CD4-positive, alpha-beta T cell treated with Interleukin-6 for 4 hours (primary cell): ENCODE results near the gene DUOXA2.
"Not testable (repeated sequence)": the region's sequence is repeated elsewhere in the genome, so short reads cannot be mapped to it uniquely, and the experiment has no call there.

ENCODE experiments used
- DNase-seq: peaks from one replicate; pipeline ENCODE4 v3.0.0-alpha.2; 2020; ENCODE audit warnings: mixed read lengths

DUOXA2 gene

DNA sequence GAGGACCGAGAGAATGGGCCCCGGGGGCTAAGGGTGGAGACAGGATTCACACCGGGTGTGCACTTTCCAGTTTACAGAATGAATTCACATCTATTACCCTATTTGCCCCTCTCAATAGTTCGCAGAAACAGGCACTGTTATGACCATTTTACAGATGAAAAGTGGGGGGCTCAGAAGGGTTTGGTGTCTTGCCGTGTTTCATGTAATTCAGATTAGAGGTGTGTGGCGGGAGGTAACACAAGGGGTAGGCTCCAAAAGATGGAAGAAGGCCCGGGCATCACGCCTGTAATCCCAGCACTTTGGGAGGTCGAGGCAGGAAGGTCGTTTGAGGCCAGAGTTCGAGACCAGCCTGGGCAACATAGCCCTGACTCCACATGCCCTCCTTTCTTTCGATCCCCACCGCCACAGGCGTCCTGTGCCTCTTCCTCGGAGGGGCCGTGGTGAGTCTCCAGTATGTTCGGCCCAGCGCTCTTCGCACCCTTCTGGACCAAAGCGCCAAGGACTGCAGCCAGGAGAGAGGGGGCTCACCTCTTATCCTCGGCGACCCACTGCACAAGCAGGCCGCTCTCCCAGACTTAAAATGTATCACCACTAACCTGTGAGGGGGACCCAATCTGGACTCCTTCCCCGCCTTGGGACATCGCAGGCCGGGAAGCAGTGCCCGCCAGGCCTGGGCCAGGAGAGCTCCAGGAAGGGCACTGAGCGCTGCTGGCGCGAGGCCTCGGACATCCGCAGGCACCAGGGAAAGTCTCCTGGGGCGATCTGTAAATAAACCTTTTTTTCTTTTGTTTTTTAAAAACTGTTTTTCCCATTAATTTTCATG lies 3.4 kb downstream of the DUOXA2 start:
- DNase-seq = no peak

DNA sequence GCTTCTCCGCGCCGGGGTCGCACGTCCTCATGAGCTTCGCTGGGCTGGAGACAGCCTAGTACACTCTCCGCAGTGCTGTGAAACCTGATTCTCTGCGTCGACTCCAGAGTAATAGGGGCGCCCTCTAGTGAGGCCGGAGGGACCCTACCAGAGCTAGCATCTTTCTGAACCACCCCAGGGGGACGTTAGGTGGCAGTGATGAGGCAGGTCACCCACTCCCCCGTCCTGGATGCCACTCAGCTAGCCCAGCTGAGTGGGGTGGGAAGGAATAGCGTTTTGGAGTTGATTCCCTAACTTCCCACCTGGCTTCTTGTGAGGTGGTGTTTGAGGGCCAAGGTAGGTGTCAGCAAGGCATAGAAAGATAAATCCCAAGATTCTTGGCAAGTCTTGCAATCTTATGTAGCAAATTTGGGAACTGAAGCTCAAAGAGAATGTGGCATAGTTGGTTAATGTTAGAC lies 4.0 kb downstream of the DUOXA2 start:
- DNase-seq = peak; percentile 86

DNA sequence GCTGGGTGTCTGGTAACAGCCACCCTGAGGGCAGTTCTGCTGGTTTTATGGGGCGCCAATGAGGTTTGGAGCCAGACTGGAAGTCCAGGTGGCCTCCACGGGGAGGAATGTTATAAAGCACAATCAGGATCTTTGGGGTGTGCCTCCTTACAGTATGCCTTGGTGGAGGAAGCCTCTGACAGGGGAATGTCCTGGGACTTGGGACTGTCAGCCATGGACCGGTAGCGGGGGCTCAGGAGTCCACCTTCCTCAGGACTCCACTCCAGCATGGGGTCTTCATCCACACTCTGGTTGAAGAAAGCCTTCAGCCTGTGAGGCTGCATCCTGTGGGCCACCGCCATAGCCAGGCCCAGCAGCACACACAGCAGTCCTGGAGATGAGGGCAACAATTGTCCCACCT lies 4.9 kb downstream of the DUOXA2 start:
- no peak for DNase-seq

DNA sequence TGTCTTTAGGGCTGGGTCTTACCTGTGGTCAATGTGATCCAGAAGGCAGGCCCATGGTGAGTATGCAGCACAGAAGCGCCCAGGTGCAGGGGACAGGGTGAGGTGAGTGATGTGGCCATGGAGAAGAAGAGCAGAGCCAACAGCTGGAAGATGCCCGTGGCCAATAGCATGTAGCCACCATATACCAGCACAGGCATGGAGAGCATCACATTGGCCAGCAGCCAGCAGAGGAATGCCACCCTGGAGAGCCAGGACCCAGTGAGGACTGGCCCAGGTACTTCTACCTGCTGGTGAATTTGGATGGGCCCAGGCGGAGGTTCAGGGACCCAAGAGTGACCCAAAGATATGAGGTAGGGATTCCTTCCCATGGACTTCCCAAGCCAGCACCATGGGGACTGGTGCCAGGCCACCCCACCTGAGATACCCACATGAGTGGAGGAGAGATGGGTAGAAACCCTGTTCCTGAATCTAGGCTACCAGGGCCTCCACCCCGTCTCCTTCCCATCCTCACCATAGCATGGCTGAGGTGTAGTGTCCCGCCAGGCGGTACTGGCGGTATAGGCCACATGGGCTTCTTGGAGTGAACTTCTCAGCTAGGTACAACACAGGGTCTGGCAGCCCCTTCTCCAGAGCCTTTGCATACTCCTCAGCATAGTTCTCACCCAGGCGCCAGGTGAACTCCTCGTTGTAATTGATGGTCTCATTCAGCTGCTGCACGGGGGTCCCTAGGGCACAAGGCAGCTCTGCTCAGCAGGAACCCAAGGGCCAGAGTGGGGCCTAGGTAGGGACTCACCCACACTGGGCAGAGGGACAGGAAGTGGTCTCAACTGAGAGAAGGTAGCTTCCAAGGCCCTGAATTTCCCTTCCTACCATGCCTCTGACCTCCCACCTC lies 6.2 kb downstream of the DUOXA2 start:
- DNase-seq = no peak

DNA sequence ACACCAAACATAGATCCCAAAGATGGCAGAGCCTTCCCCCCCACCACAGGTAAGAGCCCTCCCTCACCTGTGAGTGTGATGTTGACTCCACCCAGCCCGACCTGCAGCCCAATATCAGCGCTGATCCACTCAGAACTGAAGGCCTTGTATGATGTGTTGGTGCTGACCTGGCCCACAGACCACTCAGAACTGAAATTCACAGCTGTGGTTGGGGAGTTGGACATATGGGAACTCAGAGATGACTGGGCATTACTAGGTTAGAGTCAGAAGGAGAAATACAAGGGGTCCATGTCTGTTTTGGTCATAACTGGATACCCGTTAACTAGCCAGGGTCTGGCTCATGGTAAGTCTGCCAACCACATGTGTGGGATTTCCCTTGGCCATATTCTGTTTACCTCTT lies 6.9 kb downstream of the DUOXA2 start:
- DNase-seq = no peak

DNA sequence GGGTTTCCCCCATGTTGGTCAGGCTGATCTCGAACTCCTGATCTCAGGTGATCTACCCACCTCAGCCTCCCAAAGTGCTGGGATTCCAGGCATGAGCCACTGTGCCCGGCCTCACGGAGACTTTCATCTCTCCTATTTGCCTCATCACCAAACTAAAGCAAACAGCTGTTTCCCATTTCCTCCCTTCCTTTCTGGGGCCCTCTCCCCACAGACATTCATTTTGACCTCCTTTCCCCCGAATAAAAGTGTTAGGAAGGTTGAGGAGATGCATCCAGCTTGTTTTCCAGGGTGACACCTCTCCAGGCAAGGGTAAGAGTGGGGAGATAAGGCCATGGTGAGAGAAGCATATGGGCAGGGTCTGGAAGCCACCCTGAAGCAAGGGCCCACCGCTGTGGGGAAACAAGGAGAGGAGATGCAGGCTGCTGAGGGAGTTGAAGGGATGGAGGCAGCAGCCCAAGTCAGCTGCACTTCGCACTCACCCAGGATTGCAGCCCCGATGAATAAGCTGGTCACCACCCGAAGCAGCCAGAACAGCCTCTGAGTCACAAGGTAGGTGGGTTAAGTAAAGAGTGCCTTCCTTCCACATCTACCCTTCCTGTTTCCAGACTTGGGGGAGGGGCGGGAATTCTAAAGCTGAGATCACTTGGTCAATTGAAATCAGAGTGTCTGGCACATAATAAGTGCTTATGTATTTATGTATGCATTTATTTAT lies 7.7 kb downstream of the DUOXA2 start:
- no peak for DNase-seq

DNA sequence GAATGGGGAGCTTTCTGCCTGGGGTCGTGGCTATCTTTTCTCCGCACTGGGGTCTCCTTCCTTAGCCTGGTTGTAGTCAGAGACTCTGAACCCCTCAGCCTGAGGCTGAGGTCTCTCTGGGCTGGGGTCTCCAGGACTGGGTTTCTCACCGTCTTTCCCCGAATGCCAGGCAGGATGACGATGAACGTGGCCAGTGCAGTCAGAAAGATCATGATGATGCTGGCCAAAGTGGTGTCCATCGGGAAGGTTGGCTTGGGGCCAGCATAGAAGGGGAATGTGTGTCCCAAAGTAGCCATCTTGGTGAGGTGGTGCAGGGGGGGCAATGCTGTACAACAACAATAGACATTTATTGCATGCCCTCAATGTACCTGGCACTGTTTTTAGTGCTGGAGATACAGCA lies 8.6 kb downstream of the DUOXA2 start:
- no peak for DNase-seq

DNA sequence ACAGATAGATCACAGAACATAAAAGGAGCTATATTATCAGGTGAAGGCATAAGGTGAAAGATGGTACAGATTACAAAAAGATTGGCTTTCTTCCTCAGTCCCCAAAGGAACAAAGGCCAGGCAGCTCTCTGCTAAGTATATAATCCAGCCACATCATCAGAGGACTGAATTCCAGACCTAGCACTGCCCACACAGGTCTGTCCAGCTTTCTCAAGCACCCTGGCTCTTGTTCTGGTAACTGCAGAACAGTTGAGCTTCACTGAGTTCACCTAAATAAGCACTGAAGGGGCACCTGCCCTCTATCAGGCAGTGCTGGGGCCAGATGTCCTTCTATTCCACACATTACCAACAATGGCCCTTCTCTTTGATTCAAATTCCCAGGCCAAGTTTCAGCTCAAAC lies 9.3 kb downstream of the DUOXA2 start:
- DNase-seq = no peak

DNA sequence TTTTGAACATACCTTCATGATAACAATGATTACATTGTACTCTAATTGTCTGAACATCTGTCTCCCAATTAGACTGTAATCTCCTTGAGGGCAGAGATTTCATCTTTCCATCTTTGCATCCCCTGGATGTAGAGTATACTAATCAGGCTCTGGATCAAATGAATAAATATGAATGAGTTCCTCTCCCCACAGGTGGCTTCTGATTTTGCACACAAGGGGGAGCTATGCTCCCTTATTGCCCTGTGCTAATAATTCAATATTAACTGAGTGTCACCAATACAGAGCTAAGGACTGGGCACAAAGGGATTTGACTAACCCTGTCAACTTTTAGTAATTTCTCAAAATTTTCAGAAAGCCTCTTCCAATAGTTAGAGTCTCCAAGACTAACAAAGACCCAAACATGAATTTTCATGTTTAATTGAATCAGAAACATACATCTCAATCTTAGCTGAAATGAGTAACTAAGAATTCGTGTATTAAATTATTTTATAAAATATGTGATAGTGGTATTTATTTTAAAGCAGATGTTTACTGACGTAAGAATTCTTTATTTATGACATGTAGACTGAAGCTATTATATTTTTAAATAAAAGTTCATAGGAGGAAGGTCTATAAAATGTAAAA lies 12.5 kb downstream of the DUOXA2 start:
- peak; percentile 60 for DNase-seq

DNA sequence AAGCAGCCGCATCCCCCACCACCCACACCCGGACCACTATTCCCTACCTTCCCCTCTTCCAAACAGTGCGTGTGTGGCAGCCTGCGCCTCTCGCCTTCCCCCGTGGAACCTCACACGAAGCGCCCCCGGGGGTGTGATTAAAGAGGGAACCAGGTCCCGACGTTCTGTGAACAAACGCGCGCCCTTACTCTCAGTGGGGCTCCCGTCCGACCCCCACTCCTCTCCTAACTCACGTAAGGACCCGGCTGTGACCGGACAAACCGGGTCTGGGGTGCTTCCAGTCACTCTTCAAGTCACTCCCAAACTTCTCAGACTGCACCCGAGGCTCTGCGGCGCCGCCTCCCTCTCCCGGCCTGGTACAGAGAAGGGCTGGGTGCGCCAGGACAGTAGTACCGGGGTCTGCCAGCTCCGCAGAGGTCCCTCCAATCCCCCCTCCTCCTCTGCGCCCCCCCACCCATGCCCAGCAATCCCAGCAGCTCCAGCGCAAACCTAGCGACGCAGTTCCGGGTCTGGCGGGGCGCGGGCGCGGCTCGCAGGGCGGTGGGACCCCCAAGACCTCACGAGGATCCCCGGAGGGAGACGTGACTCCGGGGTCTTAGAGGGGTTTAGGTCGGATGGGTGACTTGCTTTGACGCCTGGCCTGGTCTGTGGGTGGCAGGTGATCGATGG lies 15.0 kb downstream of the DUOXA2 start:
- no peak for DNase-seq

DNA sequence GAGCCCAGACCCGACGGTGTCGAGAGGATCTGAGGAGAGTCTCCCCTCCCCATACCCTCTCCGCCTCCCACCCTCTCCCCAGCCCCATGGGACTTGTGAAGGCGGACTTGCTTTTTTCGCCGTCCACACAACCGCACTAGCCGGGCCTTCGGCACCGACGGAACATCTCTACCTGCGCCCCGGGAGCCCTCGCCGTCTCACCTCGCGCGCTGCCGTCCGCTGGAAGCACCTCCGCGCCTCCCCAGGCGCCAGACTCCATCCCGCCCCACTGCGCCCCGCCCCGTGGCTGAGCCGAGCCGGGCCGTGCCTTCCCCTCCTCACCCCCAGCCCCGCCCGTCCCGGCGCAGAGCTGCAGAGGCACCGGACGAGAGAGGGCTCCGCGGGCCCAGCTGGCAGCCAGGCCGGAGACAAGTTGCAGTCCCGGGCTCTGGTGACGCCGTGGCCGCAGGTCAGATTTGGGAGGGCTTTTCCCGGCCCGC lies 15.6 kb downstream of the DUOXA2 start, which contains the start of the genes DUOX1 and DUOXA1:
DUOX1 (plus strand) TSS at position 344 of the 479 bp plus-strand sequence. CDS start 1,973 bp downstream, outside the sequence.
DUOXA1 (minus strand) TSS at position 229 of the 479 bp plus-strand sequence. CDS start 6,865 bp downstream, outside the sequence.
- DNase-seq = peak; percentile 43

DNA sequence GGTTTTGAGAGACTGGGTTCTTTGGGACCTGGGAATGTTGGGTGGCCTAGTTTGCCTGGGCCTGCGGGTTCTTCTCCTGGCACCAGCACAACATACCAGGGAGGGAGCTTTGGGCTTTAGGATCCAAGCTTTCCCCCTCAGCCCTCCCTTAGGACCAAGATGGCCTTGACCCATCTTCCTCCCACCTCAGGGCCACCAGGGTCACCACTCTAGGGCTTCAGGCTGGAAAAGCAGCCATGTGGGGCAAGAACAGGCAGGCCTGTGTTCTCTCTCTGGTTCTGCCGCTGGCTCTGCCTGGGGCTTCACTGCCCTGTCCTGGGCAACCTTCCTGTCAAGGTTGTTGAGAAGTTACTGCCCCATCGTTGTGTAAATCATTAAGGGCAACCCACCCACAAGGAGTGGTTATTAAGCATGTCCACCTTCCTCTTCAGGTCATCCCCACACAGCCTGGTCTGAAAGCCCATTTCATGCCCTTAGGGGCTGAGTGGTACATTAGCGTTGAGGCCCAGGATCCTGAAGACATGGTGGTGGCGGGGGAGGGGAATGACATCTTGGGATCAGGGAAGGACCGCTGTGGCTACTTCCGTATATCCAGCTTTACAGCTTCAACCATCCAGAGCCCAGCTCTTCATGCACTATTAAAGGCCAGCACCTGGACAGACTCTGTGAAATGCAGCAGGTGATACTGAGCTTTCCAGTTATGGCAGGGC lies 16.3 kb downstream of the DUOXA2 start:
- DNase-seq = no peak

DNA sequence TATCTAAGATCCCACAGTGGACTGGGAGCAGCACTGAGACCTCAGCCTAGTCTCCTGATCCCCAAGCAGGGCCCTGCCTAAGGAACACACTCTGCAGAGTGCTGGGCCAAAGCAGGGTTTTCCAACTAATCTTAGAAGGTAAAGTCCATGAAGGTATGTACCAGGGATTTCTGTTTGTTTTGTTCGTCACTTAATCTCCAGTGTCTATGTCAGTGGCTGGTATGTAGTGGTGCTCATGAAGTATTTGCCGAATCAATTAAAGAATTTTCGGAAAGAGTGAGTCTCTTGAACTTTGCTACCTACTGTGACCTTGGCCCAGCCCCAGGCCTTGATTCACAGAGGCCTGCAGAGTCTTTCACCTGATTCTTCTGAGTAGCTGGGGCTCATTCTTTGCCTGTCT lies 17.4 kb downstream of the DUOXA2 start:
- no peak for DNase-seq

DNA sequence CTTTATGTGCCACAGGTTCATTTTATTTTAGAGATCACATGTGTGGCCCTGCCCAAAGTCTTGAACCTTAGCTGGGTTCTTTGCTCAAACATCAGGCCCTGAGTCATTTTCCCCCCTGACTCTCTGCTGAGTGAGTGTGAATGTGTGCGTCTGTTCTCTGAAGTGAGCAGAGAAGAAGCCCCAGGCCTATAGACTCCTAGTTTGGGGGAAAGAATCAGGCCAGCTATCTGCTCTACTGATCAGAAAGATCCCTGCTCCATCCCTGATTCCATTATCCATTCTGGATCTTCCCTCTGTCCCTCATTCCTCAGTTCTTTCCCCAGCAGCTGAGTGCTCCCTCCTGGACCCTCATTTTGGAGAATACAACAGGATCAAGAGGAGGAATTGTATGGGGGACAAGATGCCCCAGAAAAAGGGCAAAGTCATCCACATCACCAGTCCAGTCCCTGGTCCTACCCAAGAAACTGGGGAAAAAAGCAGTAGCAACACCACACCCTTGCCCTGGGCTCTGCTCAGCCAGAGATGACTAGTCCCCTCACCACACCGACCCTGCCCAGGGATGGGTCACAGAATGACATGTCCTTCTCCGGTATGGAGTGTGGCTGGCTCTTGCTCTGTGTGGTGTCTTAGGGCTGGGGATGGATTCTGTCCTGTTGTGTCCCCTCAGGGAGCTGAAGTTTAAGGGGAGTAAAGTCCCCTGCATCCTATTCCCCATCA lies 18.9 kb downstream of the DUOXA2 start:
- no peak for DNase-seq

DNA sequence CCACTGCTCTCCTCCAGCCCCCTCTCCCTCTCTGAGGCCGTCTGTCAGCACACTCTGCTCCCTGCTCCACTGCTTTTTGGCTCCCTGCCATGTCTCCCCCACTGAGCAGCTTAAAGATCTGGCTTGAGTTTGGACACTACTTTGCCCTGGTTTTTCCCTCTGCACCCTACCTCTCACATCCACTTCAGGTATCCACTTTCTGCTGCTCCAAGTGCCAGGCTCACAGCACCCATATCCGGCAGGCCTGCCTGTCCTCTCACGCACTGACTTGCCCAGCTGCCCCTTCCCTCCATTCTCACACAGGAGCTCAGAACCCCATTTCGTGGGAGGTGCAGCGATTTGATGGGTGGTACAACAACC lies 19.4 kb downstream of the DUOXA2 start:
- no peak for DNase-seq

DNA sequence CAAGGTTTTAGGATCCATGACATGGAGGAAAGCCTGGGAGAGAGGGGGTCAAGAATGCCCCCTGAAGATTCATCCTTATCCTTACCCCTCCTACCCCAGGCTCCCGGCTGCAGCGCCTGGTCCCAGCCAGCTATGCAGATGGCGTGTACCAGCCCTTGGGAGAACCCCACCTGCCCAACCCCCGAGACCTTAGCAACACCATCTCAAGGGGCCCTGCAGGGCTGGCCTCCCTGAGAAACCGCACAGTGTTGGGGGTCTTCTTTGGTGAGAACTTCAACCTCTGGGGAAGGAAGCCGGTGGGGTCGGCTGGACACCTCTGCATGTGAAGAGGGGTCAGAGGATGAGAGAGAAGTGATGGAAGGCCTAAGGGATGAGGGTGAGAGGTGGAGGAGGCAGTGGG lies 19.9 kb downstream of the DUOXA2 start:
- no peak for DNase-seq

DNA sequence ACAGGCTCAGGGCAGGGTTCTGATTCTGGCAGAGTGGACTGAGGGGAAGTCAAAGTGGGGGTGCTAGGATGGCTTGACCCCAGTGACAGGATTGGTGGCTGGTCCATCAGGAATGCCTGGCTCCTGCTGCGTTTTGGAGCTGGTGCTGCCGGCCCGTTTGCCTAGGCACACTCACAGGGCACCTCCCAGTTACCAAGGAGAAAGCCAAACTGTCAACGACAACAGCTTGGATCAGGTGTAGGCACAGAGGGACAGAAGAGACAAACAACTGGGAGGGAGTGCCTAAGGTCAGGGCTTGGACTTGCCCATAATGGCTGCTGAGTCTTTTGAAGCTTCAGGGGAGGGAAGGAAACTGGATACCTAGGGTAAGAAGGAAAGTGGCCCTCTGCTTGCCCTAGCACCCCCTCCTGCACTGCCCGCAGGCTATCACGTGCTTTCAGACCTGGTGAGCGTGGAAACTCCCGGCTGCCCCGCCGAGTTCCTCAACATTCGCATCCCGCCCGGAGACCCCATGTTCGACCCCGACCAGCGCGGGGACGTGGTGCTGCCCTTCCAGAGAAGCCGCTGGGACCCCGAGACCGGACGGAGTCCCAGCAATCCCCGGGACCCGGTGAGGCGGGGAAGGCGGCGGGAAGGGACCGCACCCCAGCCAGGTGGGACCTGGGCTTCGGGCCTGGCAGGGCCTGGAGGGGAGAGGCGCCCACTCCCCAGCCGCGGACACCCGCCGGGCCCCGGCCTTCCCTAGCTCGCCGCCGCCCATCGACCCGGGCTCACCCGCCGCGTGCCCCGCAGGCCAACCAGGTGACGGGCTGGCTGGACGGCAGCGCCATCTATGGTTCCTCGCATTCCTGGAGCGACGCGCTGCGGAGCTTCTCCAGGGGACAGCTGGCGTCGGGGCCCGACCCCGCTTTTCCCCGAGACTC lies 20.8 kb downstream of the DUOXA2 start:
- peak; percentile 31 for DNase-seq

DNA sequence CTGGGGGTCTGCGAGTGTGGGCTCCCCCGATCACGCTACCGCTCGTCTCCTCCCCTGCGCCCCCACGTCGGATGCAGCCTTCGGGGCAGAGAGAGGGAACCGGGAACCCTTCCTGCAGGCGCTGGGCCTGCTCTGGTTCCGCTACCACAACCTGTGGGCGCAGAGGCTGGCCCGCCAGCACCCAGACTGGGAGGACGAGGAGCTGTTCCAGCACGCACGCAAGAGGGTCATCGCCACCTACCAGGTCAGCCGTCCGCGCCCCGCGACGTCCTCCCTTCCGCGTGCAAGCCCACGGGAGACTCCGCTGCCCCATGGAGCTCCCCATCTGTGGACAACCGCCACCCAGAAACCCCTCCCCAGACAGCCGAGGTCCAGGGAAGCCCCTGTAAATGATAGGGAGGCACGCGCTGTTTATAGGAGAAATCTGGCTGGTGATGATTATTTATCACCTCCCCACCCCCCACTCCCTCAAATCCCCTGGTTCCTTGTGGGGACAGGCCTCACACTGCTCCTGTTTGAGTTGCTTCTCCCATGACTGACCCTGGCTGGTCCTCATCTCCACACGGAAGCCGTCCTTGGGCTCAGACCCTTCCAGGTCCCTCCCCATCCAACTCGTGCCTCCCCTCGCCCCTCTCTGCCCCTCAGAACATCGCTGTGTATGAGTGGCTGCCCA lies 21.7 kb downstream of the DUOXA2 start:
- DNase-seq = not testable (repeated sequence)

DNA sequence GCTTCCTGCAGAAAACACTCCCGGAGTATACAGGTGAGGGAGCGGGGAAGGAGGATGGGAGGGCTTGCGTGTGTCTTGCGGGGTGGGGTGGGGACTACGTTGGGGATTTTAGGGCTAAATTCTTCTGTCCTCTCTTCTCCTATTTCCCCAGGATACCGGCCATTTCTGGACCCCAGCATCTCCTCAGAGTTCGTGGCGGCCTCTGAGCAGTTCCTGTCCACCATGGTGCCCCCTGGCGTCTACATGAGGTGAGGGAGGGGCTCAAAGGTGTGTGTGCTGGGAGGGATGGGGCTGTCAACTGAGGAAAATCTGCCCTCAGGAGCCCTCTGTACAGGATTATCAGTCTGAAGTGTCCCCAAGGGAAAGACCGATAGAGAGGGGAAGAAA lies 22.2 kb downstream of the DUOXA2 start:
- peak; percentile 37 for DNase-seq
